Muscle of back (tissue), 11 donors: ENCODE results near the gene IDE. TPM values are rescaled to one million over a fixed set of nuclear protein-coding genes. Genes with fewer than 3 reads are reported as not detected.
"Not testable (repeated sequence)": the region's sequence is repeated elsewhere in the genome, so short reads cannot be mapped to it uniquely, and the experiment has no call there.

Experiments
- DNase-seq, 3 donors: peaks; one replicate each; pipeline versions ENCODE4 v3.0.0 to v3.0.0-alpha.2; 2013
- polyA plus RNA-seq, 10 donors: library from polyadenylated mRNA; unstranded; fragments of 120-200 nt; gene quantifications; one replicate each; pipeline ENCODE4 v1.2.1, GENCODE V29; 2013; ENCODE audit not compliant: insufficient read length in 10 of 10

Gene IDE
- polyA plus RNA-seq, 10 donors: 10.9 to 19.7 (median 16.5) TPM

DNA sequence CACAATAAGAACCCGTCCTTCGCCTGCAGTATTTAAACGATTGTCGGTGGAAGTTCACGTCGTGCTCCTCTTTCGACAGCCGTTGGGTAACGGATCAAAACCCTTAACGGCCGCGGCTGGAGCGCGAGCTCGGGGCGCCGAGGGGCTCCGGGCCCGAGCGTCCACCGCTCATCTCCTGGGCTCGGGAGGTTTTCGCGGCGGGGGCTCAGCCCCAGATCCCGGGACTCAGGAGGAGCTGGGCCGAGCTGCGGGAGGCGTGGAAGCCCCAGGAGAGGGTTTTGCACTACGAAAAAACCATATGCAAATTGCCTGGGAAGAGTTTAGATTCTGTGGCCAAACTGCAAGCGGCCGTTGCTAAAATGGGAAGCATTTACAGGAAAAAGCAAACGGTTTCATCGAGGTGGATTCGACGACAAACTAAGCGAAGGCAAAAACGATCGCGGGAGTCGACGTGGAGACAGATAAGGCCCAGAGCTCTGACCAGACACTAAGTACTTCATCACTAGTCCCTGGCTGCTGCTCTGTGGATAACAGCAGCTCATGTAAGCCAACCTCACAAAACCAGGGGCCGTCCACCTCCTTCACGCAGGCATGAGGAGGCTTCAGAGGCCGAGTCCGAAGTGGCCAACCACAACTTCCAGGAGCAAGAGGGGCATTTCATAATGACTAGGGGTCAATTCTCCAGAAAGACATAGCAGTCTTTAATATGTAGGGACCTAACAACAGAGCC lies 153.2 kb downstream of the IDE start:
- peak in 1 of 3 donors; percentile 44 for DNase-seq

DNA sequence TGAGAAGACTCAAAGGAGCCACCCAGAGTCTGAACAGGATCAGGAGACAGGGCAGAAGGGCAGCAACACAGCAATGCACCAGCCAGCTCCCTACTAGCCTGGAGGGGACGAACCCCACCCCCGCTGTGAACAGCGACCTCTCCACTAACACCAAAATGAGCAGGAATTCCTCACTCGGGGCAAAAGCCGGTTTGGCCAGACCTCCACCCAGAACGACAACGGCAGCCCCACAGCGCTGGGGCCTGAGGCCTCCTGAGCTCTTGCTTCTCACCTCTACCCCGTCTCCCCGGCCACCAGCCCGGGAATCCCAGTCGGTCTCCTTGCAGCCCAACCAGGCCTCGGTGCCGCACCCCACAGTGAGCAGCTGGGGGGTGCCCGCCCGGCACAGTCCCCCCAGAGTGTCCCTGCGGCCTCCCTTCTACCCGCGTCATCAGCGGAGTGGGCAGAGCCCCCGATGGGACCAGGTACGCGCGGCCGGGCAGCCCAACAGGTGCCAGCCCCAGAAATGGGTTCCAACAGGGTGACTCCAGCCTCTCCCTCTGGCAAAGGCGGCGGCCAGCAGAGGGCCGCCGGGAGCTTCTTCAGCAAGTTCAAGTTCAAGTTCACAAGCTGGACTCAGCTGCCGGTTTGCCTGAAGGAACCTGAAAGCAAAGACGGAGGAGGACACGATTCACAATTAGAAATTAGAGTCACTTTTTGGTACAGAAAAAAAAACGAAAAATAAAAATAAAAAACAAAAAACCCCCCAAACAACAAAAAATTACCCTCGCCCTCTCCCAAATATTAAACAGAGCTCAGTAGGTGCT lies 153.9 kb downstream of the IDE start:
- peak in 2 of 3 donors; percentile 24 to 50 for DNase-seq

- no peak for DNase-seq
Measured at GRCh38 chr10:92418891-92419290, 155.0 kb downstream of the IDE start.

DNA sequence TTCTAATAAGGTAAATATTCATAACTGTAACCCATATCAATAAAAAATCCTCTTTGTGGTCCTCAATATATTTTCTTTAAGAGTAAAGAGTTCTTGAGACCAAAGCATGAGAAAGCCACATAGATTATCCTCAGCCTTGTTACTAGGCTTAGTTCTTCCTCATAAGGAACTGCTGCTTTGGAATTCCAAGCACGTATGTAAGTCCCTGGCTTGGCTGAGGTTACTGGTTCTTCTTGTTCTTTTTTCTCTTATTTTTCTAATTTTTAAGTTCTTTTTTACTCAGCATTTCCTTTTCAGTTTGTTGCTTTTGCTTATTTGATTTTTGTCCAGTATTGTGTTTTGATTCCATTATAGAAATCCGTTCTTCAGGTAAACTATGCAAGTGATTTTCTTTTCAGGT lies 155.7 kb downstream of the IDE start:
- DNase-seq: no peak

DNA sequence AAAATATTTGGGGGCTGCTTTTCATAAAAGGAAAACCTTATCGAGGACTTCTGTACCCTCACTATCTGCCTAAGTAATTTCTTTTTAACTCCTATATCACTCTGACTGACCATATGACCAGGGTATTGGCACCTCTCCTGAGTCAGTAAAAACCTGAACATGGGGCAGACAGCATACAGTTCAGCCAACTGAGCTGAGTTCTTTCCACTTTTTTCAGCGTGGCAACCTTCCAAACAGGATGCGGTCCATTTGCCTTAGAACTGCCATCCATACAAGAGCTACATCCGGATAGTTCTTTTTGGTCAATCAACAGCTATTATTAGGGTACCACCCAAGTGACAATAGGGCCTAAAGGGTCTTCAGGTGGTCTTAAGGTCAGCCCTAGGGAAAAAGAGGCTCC lies 160.4 kb downstream of the IDE start:
- DNase-seq: no peak

DNA sequence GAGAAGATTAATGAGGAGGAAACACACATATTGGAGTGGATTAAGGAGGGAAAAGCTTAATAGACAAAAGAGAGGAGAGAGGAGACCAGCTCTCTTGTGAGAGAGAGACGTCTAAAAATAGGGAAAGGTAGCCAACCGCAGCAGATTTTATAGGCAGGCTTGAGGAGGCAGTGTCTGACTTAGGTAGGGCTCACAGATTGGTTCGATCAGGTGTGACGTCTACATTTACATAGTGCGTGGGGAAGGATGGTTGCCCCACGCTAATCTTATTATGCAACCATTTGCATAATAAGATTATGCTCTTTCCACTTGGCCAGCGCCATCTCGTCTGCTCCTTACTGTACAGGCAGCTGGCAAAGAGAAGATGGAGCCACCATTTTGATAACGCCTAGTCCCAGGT lies 160.9 kb downstream of the IDE start:
- no peak for DNase-seq

DNA sequence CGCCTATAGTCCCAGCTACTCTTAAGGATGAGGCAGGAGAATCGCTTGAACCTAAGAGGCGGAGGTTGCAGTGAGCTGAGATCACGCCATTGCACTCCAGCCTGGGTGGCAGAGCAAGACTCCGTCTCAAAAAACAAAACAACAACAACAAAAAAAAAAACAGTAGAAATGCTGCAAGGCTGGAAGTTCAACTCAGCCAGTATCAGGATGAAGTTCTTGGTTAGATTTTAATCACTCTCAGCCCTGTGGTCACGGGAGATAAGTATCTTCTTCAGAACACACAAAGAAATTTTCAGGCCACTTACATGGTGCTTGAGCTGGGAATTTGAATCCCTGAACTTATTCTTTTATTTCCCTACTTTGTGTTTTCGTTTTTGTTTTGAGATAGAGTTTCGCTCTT lies 162.5 kb downstream of the IDE start:
- no peak for DNase-seq

DNA sequence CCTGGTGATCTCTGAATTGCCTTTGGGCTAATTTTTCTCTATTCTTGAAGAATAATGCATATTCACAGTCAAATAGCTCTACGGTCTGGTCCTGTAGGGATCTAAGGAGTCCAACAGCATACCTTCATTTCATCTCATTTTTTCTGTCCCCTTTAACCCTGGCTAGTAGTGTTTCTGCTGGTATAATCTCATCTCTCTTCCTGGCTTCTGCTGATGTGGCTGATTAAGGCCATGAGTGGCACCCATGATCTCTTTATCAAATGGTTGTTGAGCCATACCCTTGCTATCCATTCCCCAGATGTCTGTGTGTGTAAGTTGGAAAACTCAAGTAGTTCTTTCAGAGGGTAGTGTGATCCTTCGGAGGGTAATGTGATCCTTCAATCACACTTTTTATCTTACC lies 163.4 kb downstream of the IDE start:
- DNase-seq: no peak

- DNase-seq: no peak
Measured at GRCh38 chr10:92408017-92408361, 165.9 kb downstream of the IDE start.

GRCh38 chr10:92407305-92408016 lies 166.4 kb downstream of the IDE start:
- no peak for DNase-seq

GRCh38 chr10:92405419-92405924 lies 168.4 kb downstream of the IDE start:
- no peak for DNase-seq

- DNase-seq: no peak
Measured at GRCh38 chr10:92404612-92405418, 169.1 kb downstream of the IDE start.

GRCh38 chr10:92402234-92402633 lies 171.7 kb downstream of the IDE start:
- not testable (repeated sequence) for DNase-seq

Other genes with a start within 250 kb of the IDE start
- 10 to 100 TPM; 12.3 to 28.4 (median 17.7) TPM for gene KIF11, start 19.0 kb upstream of the IDE start, polyA plus RNA-seq
- gene HHEX, start 115.9 kb upstream of the IDE start, polyA plus RNA-seq: 10 to 100 TPM in 1 of 10 donors, 1 to 10 TPM in 9; 6.2 to 10.1 (median 8.5) TPM